ENCODE results near the gene XDH.

The XDH gene

GRCh38 chr2:31347750-31348149 lies 66.8 kb downstream of the XDH start:
- H3K4me3 ChIP-seq (ENCODE audit: insufficient read depth, low read length, poor library complexity, severe bottlenecking), result no peak overlapping the region
- H3K9me3 ChIP-seq (ENCODE audit: insufficient read depth, low read length), result no peaks in the 10 kb centered on the region
- no peaks in the 10 kb centered on the region for H3K9me2 ChIP-seq (replicated peaks; ENCODE audit: insufficient read depth, low read length)
- H3K4me2 ChIP-seq (ENCODE audit: low read depth, low read length, poor library complexity, severe bottlenecking), result no peak overlapping the region
- no peaks in the 10 kb centered on the region for H3K79me2 ChIP-seq (ENCODE audit: insufficient read depth, low read length)
- TF ChIP-seq, protein P1, sequence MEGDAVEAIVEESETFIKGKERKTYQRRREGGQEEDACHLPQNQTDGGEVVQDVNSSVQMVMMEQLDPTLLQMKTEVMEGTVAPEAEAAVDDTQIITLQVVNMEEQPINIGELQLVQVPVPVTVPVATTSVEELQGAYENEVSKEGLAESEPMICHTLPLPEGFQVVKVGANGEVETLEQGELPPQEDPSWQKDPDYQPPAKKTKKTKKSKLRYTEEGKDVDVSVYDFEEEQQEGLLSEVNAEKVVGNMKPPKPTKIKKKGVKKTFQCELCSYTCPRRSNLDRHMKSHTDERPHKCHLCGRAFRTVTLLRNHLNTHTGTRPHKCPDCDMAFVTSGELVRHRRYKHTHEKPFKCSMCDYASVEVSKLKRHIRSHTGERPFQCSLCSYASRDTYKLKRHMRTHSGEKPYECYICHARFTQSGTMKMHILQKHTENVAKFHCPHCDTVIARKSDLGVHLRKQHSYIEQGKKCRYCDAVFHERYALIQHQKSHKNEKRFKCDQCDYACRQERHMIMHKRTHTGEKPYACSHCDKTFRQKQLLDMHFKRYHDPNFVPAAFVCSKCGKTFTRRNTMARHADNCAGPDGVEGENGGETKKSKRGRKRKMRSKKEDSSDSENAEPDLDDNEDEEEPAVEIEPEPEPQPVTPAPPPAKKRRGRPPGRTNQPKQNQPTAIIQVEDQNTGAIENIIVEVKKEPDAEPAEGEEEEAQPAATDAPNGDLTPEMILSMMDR (IDR thresholded peaks at IDR 0.05; ENCODE audit: insufficient read depth, low read length, poor library complexity, severe bottlenecking), result no peak
- no peak for TF ChIP-seq EZH2phosphoT487 (conservative IDR thresholded peaks at IDR 0.05; ENCODE audit: low read length)
- no peak overlapping the region for H2AFZ ChIP-seq (ENCODE audit: low read depth, low read length, severe bottlenecking)
- H4K20me1 ChIP-seq (ENCODE audit: low read depth, low read length), result no peaks in the 10 kb centered on the region
- no peak overlapping the region for H3K27ac ChIP-seq (ENCODE audit: low read depth, low read length)
- H3K9ac ChIP-seq (ENCODE audit: low read length), result no peak overlapping the region
- H3K27me3 ChIP-seq (ENCODE audit: low read length), result no peaks in the 10 kb centered on the region
- no peaks in the 10 kb centered on the region for H3F3A ChIP-seq (ENCODE audit: insufficient read depth)
- no peaks in the 10 kb centered on the region for H3K36me3 ChIP-seq (ENCODE audit: low read length)

GRCh38 chr2:31347319-31347718 lies 67.2 kb downstream of the XDH start:
- Histone ChIP-seq H3K36me3 (ENCODE audit: low read length) (no peaks in the 10 kb centered on the region), H3K79me2 (ENCODE audit: insufficient read depth, low read length) (no peaks in the 10 kb centered on the region), H3K9me3 (ENCODE audit: insufficient read depth, low read length) (no peaks in the 10 kb centered on the region), H3K4me3 (ENCODE audit: insufficient read depth, low read length, poor library complexity, severe bottlenecking) (no peak overlapping the region), H3K9ac (ENCODE audit: low read length) (no peak overlapping the region), H3K27me3 (ENCODE audit: low read length) (no peaks in the 10 kb centered on the region), H3K27ac (ENCODE audit: low read depth, low read length) (no peak overlapping the region), H3K4me2 (ENCODE audit: low read depth, low read length, poor library complexity, severe bottlenecking) (no peak overlapping the region), H3K9me2 (replicated peaks; ENCODE audit: insufficient read depth, low read length) (no peaks in the 10 kb centered on the region), H4K20me1 (ENCODE audit: low read depth, low read length) (no peaks in the 10 kb centered on the region), H3F3A (ENCODE audit: insufficient read depth) (no peaks in the 10 kb centered on the region), H2AFZ (ENCODE audit: low read depth, low read length, severe bottlenecking) (no peak overlapping the region)
- TF ChIP-seq, protein P1 (IDR thresholded peaks at IDR 0.05; ENCODE audit: insufficient read depth, low read length, poor library complexity, severe bottlenecking), result no peak
- TF ChIP-seq EZH2phosphoT487 (conservative IDR thresholded peaks at IDR 0.05; ENCODE audit: low read length), result no peak

DNA sequence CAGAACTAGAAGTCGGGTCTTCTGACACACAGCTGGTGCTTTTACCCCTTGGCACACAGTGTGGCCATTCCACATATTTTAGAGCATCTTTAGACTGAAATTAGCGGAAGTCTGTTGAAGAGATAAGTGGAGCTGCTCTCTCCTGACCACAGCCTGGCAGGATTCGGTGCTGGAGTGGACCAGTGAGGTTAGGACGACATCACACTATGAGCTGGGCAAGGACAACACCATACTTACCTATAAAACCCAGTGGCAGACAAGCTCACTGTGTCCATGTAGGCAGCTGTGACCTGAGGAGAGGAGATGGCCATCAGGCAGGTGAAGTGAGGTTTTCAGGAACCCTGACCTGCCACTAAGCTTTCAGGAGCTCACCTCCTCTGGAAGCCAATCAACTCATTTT lies 70.1 kb downstream of the XDH start:
- Histone ChIP-seq H3K9ac (ENCODE audit: low read length) (no peak overlapping the region), H3K27me3 (ENCODE audit: low read length) (no peaks in the 10 kb centered on the region), H2AFZ (ENCODE audit: low read depth, low read length, severe bottlenecking) (no peak overlapping the region), H3K79me2 (ENCODE audit: insufficient read depth, low read length) (no peaks in the 10 kb centered on the region), H3K36me3 (ENCODE audit: low read length) (no peaks in the 10 kb centered on the region), H3K9me3 (ENCODE audit: insufficient read depth, low read length) (no peaks in the 10 kb centered on the region), H3F3A (ENCODE audit: insufficient read depth) (no peaks in the 10 kb centered on the region), H3K4me3 (ENCODE audit: insufficient read depth, low read length, poor library complexity, severe bottlenecking) (no peak overlapping the region), H3K9me2 (replicated peaks; ENCODE audit: insufficient read depth, low read length) (no peaks in the 10 kb centered on the region), H4K20me1 (ENCODE audit: low read depth, low read length) (no peaks in the 10 kb centered on the region), H3K27ac (ENCODE audit: low read depth, low read length) (no peak overlapping the region), H3K4me2 (ENCODE audit: low read depth, low read length, poor library complexity, severe bottlenecking) (no peak overlapping the region)
- TF ChIP-seq, protein P1 (IDR thresholded peaks at IDR 0.05; ENCODE audit: insufficient read depth, low read length, poor library complexity, severe bottlenecking), result no peak
- no peak for TF ChIP-seq EZH2phosphoT487 (conservative IDR thresholded peaks at IDR 0.05; ENCODE audit: low read length)
